SK-N-MC (cell line): ENCODE results near the gene ZNF891.

Experiments
- EZH2 ChIP-seq: fragments of 200-600 bp; sonication (generic); IDR thresholded peaks from one replicate; pipeline ENCODE4 v1.6.1; 2017; ENCODE audit warnings: antibody characterized with exemption
- FOXP2 ChIP-seq: optimal IDR thresholded peaks from 2 replicates; pipeline ENCODE3; 2011; ENCODE audit warnings: mild to moderate bottlenecking, moderate library complexity; ENCODE audit not compliant: insufficient read depth; ENCODE audit errors: extremely low read length, control extremely low read depth
- POLR2AphosphoS5 ChIP-seq: IDR thresholded peaks from 2 replicates; pipeline ENCODE4 v1.6.1; 2012; ENCODE audit warnings: mild to moderate bottlenecking, low read depth, low read length, borderline replicate concordance

DNA sequence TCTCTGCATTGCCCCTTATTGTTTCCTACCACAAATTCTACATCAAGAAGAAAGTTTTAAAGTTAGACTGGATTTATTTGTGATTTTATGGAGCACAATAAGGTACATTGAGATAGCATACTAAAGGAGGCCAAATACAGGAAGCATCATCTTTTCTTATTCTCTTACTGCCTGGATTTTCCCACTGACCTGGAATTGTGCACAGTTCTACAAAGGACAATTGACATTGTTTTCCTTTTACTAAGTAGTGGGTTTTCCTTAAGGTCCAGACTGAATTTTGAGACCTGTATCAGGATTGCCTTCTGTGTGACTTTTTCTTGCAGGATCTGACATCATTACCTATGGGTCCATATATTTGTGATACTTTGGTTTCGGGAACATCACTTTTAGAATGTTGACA is 68.1 kb downstream of the ZNF891 start:
- TF ChIP-seq EZH2 = no peak
- TF ChIP-seq POLR2AphosphoS5 = no peak
- TF ChIP-seq FOXP2 = no peak
